HFF-Myc (cell line): ENCODE results near the gene ITGAX.
"Not testable (repeated sequence)": the region's sequence is repeated elsewhere in the genome, so short reads cannot be mapped to it uniquely, and the experiment has no call there.

Experiments
- DNase-seq: peaks from one replicate; pipeline ENCODE4 v3.0.0-alpha.2; 2011; ENCODE audit warnings: low read depth; ENCODE audit errors: extremely low read depth
- H3K4me3 ChIP-seq: replicated peaks from 2 replicates; pipeline ENCODE4 v1.5.1; 2011; ENCODE audit warnings: low read depth, mild to moderate bottlenecking, control low read depth, low read length
- CTCF ChIP-seq: IDR thresholded peaks from 2 replicates; pipeline ENCODE4 v1.5.1; 2012; ENCODE audit warnings: mild to moderate bottlenecking, low read depth, low read length, control low read depth; ENCODE audit errors: missing control alignments

ITGAX gene

GRCh38 chr16:31333686-31334649 is 21.0 kb upstream of the ITGAX start:
- peak; percentile 25 for TF ChIP-seq CTCF

GRCh38 chr16:31334934-31335333 is 20.0 kb upstream of the ITGAX start:
- TF ChIP-seq CTCF, result no peak
- DNase-seq, result no peak
- no peak overlapping the region for H3K4me3 ChIP-seq

More at GRCh38 chr16:31333686-31334649, 21.0 kb upstream of the ITGAX start:
- no peak overlapping the region for H3K4me3 ChIP-seq
- no peak for DNase-seq

GRCh38 chr16:31335431-31335830 is 19.5 kb upstream of the ITGAX start:
- DNase-seq, result no peak
- no peak for TF ChIP-seq CTCF
- H3K4me3 ChIP-seq, result no peak overlapping the region

- not testable (repeated sequence) for H3K4me3 ChIP-seq, DNase-seq
These were observed 16.8 kb upstream of the ITGAX start for GRCh38 chr16:31338166-31338685.

GRCh38 chr16:31344712-31345111 is 10.3 kb upstream of the ITGAX start:
- no peak for DNase-seq
- no peak for TF ChIP-seq CTCF

GRCh38 chr16:31347445-31347844 is 7.5 kb upstream of the ITGAX start:
- H3K4me3 ChIP-seq, result no peak overlapping the region
- no peak for DNase-seq
- no peak for TF ChIP-seq CTCF

More at GRCh38 chr16:31344712-31345111, 10.3 kb upstream of the ITGAX start:
- no peak overlapping the region for H3K4me3 ChIP-seq

- no peak overlapping the region for H3K4me3 ChIP-seq
- DNase-seq, result no peak
- no peak for TF ChIP-seq CTCF
These were observed 6.4 kb upstream of the ITGAX start for GRCh38 chr16:31348579-31348978.
